Superior temporal gyrus (tissue), 1 donor: ENCODE results near the gene LCAT.
"Not testable (repeated sequence)": the region's sequence is repeated elsewhere in the genome, so short reads cannot be mapped to it uniquely, and the experiment has no call there.

ENCODE experiments used
- DNase-seq: peaks from one replicate; pipeline ENCODE4 v3.0.0-alpha.2; 2016; ENCODE audit errors: extremely low spot score

Gene LCAT

DNA sequence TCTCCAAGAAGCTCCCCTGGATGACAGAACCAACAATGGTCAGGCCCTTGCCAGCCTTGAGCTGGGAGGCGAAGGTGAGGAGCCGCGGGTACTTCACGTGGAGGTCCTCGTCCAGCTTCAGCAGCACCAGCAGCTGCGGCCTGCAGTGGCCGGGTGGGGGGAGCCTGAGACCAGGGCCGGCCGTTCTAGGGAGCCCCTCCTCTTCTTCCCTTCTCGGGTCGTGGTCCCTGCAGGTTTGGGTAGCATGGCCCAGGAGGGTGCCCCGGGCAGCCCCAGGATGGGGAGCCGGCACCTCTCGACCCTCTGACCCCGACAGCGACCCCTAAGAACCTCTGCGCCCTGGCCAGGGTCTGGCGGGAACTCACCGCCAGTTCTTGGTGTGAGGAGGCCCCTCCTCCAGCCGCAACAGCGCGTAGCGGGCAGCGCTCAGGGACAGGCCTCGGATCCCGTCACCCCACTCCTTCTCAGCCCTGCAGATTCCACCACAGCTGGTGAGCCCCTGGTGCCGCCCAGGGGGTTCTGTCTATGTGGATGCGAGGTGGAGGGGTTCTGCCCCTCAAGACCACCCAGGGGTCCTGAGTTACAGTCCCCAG, 3.1 kb upstream of the LCAT start:
- DNase-seq, result no peak

DNA sequence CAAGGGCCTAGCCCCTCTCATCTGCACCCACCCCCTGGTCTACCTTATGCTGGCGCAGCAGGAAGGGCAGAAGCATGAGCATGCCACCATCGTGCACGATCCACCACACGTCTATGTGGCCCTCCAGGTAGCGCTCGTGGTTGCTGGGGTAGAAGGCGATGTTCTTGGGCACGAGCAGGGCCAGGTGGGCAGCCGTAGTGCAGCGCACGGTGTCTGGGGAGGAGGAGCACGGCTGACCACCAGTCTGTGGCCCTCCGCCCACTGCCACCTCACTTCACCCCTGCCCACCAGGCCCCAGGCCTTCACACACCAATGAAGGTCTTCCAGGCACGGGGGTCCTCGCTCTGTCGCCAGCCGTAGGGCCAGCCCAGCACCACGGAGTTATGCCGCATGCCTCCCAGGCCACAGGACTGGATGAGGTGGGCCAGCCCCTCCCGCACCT, 2.2 kb upstream of the LCAT start:
- DNase-seq, result no peak

DNA sequence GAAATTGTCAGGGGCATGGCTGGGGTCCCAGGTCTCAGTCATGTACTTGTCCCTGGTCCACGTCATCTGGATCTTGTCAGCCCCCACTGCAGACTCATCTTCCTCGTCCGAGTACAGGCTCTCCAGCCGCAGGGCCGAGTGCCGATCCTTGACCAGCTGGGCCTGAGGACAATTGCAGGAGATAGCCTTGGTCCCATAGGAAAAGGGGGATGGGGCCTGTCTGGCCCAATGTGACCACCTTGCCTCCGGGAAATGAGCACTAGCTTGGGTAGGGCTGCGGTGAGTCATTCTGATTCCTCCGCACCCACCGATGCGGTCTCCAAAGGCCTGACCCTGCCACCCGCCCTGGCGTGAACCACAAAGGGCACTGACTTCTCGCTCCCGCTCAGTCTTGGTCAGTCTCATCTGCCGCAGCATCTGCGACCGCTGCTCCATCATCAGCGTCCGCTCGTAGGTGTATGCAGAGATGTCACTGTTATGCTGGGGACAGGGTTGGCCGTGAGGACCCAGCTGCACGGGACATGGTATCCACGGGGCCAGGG, 1.5 kb upstream of the LCAT start:
- no peak for DNase-seq

DNA sequence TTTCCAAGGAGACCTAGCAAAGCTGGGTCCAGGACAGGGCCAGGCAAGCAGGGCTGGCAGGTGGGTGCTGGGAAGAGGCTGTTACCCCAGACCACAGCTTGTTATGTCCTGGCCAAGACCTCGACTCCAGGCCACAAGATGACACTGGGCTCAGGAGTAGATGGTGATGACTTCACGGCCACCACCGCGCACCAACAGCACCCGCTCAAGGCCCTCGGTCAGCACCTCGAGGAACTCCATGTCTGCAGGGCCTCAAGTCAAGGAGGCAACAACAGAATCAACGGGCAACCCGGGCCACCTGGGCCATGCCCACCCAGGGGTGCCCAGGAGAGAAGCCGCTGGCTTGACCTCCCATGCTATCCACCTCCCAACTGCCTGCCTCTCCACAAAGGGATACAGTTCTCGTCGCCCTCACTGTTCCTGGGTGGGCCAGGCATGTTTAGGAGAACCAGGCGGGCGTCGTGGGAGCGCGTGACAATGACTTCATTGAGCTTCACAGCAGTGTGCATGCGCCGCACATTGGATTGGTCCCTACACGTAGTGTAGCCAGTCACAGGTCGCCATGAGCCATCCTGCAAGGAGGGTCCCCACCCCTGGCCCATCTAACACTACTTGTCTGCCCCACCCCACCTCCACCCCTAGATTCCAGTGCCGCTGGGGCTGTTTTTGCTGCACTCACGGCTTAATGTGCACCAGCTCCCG, 921 bp upstream of the LCAT start:
- DNase-seq, result no peak

DNA sequence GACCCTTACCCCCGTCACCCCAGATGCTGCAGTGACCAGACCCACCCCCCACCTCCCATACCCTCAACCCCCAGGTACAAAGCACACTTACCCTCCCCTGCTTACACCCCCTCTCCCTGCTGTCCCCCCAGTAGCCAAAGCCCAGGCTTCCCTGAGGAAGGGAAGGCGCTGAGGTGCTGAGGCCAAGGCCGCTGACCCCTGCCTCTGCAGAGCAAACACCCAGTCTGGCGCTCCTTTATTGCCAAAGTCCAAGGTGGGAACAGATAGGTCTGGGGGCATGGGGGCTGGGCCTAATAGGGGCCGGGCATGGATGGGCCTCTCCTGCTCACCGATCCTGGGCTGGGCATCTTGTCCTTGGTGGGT, 683 bp downstream of the LCAT start:
- DNase-seq, result no peak

DNA sequence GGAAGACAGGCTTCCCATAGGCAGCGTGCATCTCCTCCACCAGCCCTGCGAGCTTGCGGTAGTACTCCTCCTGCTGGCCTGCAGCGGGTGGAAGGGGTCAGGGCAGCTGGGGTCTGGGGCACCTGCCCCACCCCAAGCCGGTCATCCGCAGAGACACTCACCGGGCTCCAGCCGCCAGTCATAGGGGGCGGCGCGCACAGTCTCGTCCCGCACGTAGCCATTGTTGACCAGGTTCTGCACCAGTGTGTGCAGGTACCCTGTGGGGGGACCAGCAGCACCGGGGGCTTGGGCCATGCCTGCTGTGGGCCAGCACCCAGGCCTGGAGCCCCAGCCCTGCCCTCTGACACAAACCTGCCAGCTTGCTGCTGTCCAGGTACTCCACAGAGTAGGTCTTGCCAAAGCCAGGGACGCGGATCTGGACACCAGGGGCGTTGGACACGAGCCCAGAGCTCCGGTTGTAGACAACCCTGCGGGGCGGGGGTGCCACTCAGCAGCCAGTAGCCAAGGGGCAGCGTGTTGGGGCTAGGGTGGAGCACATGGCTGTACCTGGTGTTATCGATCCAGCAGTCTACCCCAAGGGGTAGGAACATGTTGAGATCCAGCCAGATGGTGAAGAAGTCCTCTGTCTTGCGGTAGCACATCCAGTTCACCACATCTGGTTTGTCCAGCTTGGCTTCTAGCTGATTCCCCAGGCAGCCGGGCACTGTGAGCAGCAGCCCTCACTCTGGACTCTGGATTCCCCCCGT, 1.2 kb downstream of the LCAT start:
- DNase-seq, result no peak

DNA sequence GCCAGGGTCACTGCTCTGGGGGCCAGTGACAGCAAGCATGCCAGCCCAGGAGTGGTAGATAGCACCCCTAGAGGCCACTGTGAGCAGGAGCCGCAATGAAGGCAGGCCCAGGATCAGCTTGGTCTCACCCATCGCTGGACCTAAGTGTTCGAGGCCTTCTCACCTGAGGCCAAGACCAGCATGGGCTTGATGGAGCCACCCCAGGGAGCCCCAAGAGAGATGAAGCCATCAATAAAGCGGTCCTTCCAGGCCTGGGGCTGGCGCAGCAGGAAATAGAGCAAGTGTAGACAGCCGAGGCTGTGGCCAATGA, 1.8 kb downstream of the LCAT start:
- peak; percentile 52 for DNase-seq

DNA sequence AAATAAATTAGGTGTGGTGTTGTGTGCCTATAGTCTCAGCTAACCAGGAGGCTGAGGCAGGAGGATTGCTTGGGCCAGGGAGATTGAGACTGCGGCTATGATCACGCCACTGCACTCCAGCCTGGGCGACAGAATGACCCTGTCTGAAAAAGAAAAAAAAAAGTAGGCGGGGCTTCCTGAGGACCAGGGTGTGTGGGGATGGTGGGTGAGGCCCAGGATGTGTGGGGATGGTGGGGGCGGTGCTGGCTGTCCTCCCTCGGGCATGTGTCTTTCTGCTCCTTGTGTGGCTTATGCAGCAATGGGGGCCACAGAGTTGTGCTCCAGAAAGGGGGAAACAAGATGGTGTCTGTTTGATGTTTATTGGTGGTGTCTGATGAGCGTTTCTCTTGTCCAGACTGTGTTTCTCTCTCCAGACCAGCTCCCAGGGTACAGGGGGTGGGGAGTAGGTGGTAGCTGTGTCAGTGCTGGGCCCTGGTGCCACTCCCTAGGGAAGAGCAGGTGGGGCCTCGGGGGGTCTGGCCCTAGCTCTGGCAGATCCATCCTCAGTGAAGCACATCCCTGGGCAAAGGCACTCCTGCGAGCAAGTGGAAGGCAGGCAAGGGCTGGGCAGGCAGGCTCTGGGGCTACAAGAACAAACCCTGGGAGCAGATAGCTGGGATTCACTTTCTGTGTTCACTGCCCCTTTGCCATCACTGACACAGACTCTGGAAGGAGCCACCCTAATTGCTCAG, 2.3 kb downstream of the LCAT start:
- DNase-seq, result no peak

DNA sequence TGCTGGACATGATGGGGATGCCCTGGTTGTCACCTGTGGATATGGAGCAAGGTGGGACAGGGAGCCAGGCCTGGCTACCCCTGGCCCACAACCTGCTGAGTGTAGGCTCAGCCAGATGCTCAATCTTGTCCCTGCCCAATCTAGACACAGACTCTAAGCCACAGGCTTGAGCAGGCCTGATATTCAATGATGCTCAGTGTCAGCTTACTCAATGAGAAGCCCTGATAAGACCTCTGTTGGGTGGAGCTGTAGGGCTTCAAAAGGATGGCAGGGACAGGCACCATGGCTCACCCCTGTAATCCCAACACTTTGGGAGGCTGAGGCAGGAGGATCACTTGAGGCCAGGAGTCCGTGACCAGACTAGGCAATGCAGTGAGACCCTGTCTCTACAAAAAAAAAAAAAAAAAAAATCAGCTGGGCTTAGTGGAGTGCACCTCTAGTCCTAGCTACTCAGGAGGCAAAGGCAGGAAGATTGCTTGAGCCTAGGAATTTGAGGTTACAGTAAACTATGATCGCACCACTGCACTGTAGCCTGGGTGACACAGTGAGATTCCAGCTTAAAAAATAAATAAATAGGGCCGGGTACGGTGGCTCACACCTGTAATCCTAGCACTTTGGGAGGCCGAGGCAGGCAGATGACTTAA, 3.4 kb downstream of the LCAT start:
- no peak for DNase-seq

DNA sequence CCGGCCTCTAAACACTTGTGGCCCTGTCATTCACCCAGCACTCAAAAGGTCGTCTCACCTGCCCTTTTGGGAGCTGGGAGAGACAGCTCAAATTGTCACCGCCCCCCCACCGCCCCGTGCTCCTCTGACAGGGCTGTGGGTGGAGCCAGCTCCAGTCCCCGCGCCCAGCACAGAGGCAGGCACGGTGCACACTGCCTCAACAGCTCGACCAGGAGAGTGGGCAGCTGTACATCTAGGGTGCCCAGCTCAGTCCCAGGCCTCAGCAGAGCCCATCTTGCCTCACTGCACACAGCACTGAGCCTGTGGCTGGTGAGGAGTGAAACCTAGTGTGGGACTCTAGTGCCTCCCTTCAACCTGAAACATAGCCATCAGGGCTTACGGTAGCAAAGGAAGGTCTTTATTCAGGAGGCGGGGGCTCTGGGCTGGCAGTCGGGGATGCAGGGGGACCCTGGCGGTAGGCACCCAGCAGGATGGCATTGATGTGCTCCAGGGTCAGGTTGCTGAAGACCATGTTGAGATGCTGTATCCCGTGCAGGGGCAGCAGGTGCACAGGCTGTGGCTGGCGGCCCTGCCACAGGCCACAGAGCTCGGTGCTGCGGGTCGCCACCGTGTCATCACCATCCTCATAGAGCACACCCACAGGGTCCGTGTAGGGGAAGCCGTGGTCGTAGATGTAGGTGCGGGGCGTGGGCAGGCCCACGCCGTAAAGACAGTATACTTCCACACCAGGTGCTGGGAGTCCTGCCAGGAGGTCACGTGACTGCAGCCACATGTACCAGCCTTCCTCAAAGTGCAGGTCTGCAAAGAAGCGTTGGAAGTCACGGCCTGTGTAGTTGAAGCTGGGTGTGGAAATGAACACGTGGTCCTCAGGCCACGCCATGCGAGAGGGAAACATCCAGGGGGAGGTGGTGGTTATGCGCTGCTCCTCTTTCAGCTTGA, 4.1 kb downstream of the LCAT start:
- DNase-seq, result no peak

DNA sequence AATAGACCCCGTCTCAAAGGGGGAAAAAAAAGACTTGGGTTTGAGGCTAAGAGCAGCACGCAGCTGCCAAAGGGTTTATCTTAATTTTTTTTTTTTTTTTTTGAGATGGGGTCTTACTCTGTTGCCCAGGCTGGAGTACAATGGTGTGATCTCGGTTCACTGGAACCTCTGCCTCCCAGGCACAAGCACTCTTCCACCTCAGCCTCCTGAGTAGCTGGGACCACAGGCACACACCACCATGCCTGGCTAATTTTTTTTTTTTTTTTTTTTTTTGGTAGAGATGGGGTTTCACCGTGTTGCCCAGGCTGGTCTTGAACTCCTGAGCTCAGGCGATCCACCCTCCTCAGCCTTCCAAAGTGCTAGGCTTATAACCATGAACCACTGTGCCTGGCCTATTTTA, 6.2 kb downstream of the LCAT start:
- not testable (repeated sequence) for DNase-seq

DNA sequence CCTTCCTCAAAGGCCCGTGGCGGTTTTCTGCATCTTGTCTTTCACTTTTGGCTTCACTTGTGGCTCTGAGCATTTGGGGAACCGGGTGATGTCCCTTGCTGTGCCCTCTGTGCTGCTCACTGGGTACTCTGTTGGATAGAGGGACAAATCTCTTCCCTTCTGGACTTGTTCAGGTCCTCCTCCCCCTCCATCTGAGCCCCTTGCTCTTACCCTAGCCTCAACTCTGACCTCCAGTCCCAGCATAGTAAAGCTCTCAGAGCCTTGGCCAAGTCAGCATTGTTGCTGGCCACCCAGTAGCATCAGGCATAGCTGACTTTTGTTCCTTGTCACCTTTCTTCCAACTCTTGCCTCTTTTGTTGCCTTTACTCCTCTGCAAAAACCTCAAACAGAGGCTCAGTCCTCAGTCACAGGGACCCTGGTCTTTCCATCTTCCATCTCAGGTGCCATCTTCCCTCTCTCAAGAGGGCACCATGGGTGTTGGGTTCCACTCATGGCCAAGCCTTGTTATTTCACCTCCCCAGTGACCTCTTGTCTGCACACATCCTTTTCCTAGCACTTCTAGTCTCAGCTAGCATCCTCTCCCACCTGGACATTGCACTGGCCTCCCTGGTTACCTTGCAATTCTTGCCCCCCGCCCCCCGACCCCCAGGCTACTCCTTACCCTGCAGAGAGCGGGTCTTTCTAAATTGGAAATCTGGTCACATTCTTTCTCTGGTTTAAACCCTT, 6.9 kb downstream of the LCAT start:
- peak; percentile 68 for DNase-seq

DNA sequence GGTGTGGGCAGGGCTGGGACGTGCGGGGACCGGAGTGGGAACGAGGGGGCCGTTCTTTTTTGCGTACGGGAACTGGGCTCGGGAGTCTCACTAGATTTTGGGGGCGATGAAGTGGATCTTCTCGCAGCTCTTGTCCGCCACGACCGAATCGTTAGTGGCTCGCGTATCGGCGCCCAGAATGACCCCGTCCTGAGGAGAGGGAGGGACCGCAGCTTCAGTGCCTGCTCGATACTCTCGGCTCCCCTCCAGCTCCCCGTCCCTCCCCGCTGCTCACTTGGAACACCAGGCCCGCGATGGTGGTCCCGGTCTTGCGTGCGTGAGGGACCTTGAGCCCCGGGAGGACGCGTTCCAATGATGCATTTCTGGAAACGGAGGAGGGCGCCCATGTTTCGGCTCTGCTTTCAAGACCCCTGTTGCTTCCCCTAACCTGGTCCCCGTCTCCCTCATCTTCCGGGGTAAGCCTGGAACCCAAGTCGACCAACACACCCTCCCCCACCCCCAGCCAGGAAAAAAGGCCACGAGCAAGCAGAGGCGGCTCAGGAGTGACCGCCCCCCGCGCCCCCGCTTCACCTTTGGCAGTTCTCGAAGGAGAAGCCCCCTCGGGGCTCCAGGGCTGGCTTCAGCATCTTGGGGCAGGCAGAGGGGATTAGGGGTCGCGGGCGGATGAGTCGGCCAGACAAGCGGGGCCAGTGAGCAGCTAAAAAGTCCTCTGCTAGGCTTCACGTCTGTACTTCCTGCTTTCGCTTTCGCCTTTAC, 7.6 kb downstream of the LCAT start, which contains the start of gene PSMB10:
TSS of gene PSMB10 (minus strand) at position 727 of the 756 bp plus-strand sequence. CDS start at position 626, 101 bp downstream.
- peak; percentile 40 for DNase-seq

DNA sequence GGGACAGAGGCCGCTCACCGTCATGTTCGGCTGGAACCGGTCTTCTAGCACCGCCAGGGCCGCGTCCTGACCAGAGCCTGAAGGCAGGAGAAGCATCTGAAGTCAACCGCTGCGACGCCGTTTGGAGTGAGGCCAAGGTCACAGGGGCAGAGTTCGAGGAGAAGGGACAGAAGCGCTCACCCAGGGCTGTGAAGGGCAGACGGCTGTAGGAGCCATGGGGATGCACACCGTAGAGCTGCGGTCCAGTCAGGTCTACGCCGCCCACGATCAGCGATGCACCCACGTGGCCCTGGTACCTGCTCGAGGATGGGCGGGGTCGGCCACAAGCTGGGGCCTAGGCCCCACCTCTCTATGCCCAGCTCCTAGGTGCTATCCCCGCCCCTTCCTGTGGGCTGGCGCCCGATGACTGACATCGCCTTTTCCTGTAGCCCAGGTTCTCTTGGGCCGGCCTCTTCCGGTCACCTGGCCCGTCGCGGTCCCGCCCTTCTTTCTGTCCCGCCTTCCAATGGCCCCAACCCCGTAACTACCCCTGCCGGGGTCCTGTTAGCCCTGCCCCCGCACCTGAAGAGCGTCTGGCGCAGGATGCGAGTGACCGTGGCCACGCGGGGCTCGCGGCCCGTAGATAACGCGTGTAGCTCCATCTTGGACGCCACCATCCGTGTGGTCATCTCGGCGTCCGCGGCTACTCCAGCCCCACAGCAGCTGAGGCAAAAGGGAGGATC, 8.4 kb downstream of the LCAT start:
- DNase-seq, result peak; percentile 97

DNA sequence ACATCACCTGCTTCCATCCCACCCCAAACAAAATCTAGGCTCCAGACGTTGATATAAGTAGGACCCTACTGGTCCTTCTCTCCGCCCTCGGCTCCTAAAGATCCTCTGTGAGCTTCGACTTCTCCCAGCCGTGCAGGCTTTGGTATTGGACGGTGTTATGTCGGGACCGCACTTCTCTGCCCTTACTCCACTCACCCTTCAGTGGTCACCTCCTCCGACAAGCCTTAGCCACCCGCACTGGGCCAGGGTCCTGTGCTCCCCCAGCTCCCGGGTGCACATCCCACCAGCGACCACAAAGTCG, 8.9 kb downstream of the LCAT start:
- DNase-seq, result peak; percentile 29

DNA sequence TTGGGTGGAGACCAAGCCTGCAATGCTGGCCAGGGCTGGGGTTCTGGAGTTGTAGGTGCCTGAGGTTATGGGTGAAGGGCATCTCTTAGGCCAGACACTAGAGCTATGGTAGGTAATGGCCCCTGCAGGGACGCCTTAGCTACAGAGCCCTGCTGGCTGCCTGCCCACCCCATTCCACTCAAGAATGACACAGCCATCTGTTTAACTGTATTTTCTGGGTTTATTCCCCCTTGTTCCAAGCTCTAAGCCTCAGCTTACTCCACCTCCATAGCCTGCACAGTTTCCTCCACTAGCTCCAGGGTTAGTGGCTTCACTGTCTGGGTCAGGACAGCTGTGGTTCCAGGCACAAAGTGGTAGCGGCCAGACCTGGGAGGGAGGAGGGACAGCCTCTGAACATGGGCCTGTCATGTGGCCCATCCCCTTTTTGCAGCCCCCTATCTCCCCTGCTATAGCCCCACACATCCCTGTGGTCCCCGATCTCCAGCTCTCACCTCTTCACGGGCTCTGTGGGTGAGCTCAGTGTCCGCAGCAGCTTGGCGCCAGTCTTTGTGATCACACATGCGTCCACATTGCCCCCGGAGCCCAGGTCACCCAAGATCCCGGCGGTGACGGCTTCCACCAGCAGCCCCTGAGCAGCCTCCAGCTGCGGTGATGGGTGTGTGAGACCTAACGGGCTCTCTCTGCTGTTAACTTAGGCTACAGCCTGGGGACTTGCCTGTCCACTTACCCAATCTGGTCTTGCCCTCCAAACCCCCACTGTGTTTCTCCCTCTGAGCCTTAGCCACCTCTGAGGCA, 9.4 kb downstream of the LCAT start:
- DNase-seq, result no peak

DNA sequence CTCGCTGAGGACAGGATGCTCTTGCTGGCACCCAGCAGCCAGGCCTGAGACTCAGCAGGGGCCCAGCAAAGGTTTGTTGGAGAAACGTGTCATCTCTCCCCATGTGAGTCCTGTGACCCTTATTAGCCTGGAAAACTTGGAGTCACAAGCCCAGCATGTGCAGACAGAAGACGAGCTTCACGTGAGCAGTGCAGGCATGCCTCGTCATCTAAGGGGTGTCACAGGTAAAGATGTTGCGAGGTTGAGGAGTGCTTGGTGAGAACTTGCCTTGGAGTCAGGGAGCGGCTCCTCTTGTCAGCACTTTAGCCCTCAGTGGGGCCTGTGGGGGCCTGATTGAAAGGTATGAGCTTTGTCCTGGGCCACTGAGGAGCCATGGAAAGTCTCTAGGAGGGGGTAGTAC, 10.1 kb downstream of the LCAT start:
- DNase-seq, result no peak

DNA sequence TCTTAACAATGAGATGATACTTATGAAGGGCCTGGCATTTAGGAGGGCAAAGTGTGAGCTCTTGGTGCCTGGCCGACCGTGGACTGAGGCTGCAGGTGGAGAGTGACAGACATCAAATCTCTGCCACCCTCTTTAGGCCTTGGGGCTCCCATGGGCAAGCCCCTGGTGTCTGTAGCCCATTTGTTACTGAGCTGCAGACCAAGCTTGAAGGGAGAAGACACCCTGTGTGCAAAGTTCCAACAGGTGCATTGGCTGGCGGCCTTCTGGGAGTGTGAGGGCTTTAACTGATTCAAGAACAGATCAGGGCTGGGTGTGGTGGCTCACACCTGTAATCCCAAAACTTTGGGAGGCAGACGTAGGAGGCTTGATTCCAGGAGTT, 11.5 kb downstream of the LCAT start:
- no peak for DNase-seq
